ENCODE data around the gene ADRA1B.

ADRA1B gene

DNA sequence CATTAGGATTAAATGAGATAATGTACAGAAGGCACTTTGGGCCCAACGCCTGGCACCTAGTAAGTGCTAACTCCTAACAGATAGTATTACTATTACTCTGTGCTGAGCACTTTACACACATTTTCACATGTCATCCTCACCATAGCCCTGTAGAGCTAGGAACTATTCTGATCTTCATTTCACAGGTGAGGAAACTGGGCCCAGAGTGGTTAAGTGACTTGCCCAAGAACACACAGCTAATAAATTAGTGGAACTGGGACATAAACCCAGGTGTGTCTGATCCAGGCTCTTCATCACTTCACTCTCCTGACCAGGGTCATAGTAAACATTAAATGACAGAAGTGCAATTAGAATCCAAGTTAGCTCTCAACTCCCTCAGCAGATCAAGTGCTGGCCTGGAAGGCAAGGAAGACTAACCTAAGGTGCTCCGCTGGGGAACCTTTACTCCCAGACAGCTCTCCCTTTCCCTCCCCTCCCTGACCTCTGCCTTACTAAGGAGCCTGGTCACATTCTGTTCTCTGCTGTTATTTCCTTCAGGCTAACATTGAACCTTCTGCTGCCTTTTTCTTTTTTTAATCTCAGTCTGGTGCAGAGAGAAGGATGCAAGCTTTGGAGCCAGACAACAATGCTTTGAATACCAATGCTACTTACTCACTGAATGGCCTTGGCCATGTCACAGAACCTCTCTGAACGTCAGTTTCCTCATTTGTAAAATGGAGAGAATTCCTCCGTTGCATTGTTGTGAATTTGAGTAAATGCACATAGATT, 4.1 kb upstream of the ADRA1B start:
- H3K36me3 ChIP-seq (ENCODE audit: insufficient read depth, low read length), result no peaks in the 10 kb centered on the region
- H3K9ac ChIP-seq (ENCODE audit: low read length), result no peak overlapping the region
- no peak overlapping the region for H3K4me3 ChIP-seq (ENCODE audit: low read depth in 1 of 2, low read length in 2 of 2)
- H3K4me1 ChIP-seq (ENCODE audit: insufficient read depth, low read length), result peaks cover 18% of the 10 kb centered on the region
- H3K9me3 ChIP-seq (ENCODE audit: low read length), result no peaks in the 10 kb centered on the region
- H3K27ac ChIP-seq (ENCODE audit: low read depth, low read length), result no peak overlapping the region
- H3K27me3 ChIP-seq (ENCODE audit: control insufficient read depth in 1 of 2, insufficient read depth in 2 of 2, low read length in 2 of 2), result peaks cover 0 to 6% of the 10 kb centered on the region in 2 donors

DNA sequence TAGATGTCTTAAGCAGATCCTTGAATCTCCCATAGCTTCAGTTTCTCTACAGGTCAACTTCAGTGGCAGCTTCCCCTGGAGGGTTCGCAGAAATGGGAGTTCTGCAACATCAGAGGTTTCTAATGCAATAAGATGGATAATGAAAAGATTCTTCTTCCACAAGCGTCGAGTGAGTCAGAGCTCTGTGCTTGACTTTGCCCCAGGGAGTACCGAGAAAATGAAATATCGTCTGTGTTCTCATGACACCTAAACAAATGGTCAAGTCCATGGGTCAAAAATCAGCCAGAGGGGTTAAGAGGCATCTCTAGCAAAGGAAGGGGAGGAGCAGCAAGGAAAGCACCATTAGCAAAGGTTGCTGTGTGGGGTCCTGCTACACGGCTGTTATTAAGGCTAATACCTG, 3.2 kb upstream of the ADRA1B start:
- peaks cover 0 to 6% of the 10 kb centered on the region in 2 donors for H3K27me3 ChIP-seq (ENCODE audit: control insufficient read depth in 1 of 2, insufficient read depth in 2 of 2, low read length in 2 of 2)
- no peaks in the 10 kb centered on the region for H3K9me3 ChIP-seq (ENCODE audit: low read length)
- no peaks in the 10 kb centered on the region for H3K36me3 ChIP-seq (ENCODE audit: insufficient read depth, low read length)
- H3K4me1 ChIP-seq (ENCODE audit: insufficient read depth, low read length), result peaks cover 18% of the 10 kb centered on the region
- no peak overlapping the region for H3K27ac ChIP-seq (ENCODE audit: low read depth, low read length)
- no peak overlapping the region for H3K4me3 ChIP-seq (ENCODE audit: low read depth in 1 of 2, low read length in 2 of 2)
- no peak overlapping the region for H3K9ac ChIP-seq (ENCODE audit: low read length)

DNA sequence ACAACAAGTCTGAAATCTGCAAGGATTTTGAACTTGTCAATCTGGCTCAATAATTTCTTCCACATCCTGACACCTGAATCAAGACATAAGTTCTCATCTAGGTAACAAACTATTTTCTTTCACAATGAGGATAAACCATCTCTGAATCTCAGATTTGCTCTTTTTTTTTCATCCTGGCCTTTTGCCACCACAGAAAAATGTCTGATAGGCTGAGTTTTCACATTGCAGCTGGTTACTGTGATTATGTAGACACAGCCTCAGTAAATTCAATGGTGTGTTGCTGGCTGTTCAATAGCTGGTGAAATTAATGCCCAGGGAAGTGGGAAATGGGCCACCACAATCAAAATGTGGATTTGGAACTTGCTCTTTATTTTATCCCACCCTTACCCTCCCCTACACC, 2.8 kb upstream of the ADRA1B start:
- H3K27me3 ChIP-seq (ENCODE audit: control insufficient read depth in 1 of 2, insufficient read depth in 2 of 2, low read length in 2 of 2), result peaks cover 0 to 6% of the 10 kb centered on the region in 2 donors
- H3K27ac ChIP-seq (ENCODE audit: low read depth, low read length), result no peak overlapping the region
- H3K9ac ChIP-seq (ENCODE audit: low read length), result no peak overlapping the region
- H3K36me3 ChIP-seq (ENCODE audit: insufficient read depth, low read length), result no peaks in the 10 kb centered on the region
- no peaks in the 10 kb centered on the region for H3K9me3 ChIP-seq (ENCODE audit: low read length)
- peaks cover 18% of the 10 kb centered on the region for H3K4me1 ChIP-seq (ENCODE audit: insufficient read depth, low read length)
- no peak overlapping the region for H3K4me3 ChIP-seq (ENCODE audit: low read depth in 1 of 2, low read length in 2 of 2)

DNA sequence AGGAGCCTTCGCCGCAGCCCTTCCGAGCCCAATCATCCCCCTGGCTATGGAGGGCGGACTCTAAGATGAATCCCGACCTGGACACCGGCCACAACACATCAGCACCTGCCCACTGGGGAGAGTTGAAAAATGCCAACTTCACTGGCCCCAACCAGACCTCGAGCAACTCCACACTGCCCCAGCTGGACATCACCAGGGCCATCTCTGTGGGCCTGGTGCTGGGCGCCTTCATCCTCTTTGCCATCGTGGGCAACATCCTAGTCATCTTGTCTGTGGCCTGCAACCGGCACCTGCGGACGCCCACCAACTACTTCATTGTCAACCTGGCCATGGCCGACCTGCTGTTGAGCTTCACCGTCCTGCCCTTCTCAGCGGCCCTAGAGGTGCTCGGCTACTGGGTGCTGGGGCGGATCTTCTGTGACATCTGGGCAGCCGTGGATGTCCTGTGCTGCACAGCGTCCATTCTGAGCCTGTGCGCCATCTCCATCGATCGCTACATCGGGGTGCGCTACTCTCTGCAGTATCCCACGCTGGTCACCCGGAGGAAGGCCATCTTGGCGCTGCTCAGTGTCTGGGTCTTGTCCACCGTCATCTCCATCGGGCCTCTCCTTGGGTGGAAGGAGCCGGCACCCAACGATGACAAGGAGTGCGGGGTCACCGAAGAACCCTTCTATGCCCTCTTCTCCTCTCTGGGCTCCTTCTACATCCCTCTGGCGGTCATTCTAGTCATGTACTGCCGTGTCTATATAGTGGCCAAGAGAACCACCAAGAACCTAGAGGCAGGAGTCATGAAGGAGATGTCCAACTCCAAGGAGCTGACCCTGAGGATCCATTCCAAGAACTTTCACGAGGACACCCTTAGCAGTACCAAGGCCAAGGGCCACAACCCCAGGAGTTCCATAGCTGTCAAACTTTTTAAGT, 819 bp downstream of the ADRA1B start:
- peak overlapping the region in 1 of 2 donors; percentile 36 for H3K4me3 ChIP-seq (ENCODE audit: low read depth in 1 of 2, low read length in 2 of 2)
- H3K9ac ChIP-seq (ENCODE audit: low read length), result no peak overlapping the region
- no peaks in the 10 kb centered on the region for H3K9me3 ChIP-seq (ENCODE audit: low read length)
- H3K4me1 ChIP-seq (ENCODE audit: insufficient read depth, low read length), result peaks cover 16% of the 10 kb centered on the region
- H3K27ac ChIP-seq (ENCODE audit: low read depth, low read length), result no peak overlapping the region
- peaks cover 0 to 6% of the 10 kb centered on the region in 2 donors for H3K27me3 ChIP-seq (ENCODE audit: control insufficient read depth in 1 of 2, insufficient read depth in 2 of 2, low read length in 2 of 2)
- H3K36me3 ChIP-seq (ENCODE audit: insufficient read depth, low read length), result no peaks in the 10 kb centered on the region

DNA sequence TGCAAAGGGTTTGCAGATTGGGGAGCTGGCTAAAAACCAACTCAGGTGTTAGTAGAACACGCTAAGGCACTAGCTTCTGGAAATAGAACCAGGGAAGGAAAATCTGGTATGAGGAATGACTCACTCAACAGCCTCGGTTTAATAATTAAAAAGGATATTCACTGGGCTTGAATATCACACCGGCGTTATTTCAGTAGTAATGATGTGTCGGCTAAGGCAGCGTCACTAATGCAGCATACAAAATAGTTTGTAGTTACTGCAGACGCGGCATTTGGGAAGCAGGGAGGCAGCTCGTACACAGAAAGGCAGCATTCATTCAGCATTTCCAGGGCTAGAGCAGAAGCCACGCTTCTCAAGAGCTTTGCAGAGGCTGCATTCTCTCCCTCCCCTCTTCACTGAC, 1.7 kb downstream of the ADRA1B start:
- Histone ChIP-seq H3K9ac (ENCODE audit: low read length) (no peak overlapping the region), H3K9me3 (ENCODE audit: low read length) (no peaks in the 10 kb centered on the region), H3K27me3 (ENCODE audit: control insufficient read depth in 1 of 2, insufficient read depth in 2 of 2, low read length in 2 of 2) (peaks cover 0 to 6% of the 10 kb centered on the region in 2 donors), H3K4me1 (ENCODE audit: insufficient read depth, low read length) (peaks cover 7% of the 10 kb centered on the region), H3K4me3 (ENCODE audit: low read depth in 1 of 2, low read length in 2 of 2) (no peak overlapping the region), H3K36me3 (ENCODE audit: insufficient read depth, low read length) (no peaks in the 10 kb centered on the region), H3K27ac (ENCODE audit: low read depth, low read length) (no peak overlapping the region)

DNA sequence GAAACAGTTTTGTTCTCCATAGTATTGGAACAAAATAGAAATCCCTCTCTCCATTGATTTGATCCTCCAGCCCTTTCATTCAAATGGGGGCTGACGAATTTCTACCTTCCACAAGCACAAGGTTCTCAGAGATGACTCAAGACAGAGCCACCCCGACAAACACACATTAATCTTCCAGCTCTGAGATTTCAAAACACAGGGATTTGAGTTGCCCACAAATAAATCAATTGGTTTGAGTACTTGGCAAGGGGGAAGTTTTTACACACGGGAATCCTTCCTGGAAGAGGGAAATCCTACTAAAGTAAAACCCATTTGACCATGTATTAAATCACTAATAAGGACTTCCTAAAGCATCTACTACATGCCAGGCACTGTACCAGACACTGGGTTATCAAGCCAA, 5.4 kb downstream of the ADRA1B start:
- Histone ChIP-seq H3K4me1 (ENCODE audit: insufficient read depth, low read length) (no peaks in the 10 kb centered on the region), H3K4me3 (ENCODE audit: low read depth in 1 of 2, low read length in 2 of 2) (no peak overlapping the region), H3K27me3 (ENCODE audit: control insufficient read depth in 1 of 2, insufficient read depth in 2 of 2, low read length in 2 of 2) (no peaks in the 10 kb centered on the region), H3K9ac (ENCODE audit: low read length) (no peak overlapping the region), H3K36me3 (ENCODE audit: insufficient read depth, low read length) (no peaks in the 10 kb centered on the region), H3K9me3 (ENCODE audit: low read length) (no peaks in the 10 kb centered on the region), H3K27ac (ENCODE audit: low read depth, low read length) (no peak overlapping the region)

DNA sequence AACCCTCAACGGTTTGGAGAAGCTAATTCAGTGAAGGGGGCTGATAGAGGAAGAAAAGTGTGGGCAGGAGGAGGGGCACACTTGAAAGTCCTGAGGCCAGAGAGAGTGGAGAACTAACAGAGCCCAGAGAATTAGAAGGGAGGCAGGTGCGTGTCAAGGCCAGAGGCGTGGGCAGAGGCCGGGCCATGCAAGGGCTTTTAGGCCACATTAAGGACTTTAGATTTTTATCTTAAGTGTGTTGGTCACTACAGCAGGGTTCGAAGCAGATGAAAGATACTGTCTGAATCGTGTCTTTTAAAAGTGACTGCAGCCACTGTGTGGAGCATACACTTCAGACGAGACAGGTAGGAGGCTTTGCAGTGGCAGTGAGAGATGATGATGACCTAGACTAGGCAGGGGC, 6.7 kb downstream of the ADRA1B start:
- Histone ChIP-seq H3K4me3 (ENCODE audit: low read depth in 1 of 2, low read length in 2 of 2) (no peak overlapping the region), H3K9ac (ENCODE audit: low read length) (no peak overlapping the region), H3K36me3 (ENCODE audit: insufficient read depth, low read length) (no peaks in the 10 kb centered on the region), H3K27me3 (ENCODE audit: control insufficient read depth in 1 of 2, insufficient read depth in 2 of 2, low read length in 2 of 2) (no peaks in the 10 kb centered on the region), H3K4me1 (ENCODE audit: insufficient read depth, low read length) (no peaks in the 10 kb centered on the region), H3K9me3 (ENCODE audit: low read length) (no peaks in the 10 kb centered on the region), H3K27ac (ENCODE audit: low read depth, low read length) (no peak overlapping the region)

DNA sequence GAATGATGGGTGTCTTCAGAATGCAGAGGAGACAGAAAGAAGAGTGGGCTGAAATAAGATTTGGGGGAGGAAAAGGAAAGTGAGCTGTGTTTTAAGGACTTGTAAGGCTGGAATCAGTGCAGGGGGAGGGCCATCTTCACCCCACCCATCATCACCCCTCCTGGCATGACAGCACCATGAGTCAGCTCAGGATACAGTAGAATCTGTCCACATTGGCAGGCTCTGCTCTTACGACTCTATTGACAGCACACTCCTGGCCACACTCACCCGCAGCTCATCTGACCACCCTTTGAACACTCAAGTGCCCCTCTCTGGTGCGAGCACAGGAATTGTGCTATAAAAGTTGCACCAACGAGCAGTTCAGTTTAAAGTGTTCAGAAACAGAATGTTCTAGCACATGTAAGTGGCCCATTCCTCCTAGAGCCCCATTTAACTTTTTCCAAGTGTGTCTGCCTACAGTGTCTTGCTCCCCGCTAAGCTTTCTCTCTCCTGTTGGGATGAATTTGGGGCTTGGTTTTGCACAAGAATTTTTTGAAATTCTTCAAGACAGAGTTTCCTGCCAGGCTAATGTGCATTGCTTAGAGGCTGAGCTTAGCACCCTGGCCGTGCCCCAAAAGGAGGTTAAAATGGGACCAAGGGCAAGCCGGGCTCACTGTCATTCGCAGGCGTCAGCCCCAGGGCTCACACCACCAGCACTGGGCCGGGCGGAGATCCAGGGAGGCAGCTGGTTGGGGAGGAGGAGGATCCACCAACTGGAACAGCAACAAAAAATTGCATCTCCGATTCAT, 12.0 kb downstream of the ADRA1B start:
- Histone ChIP-seq H3K27ac (ENCODE audit: low read depth, low read length) (no peak overlapping the region), H3K4me1 (ENCODE audit: insufficient read depth, low read length) (no peaks in the 10 kb centered on the region), H3K27me3 (ENCODE audit: control insufficient read depth in 1 of 2, insufficient read depth in 2 of 2, low read length in 2 of 2) (no peaks in the 10 kb centered on the region), H3K9ac (ENCODE audit: low read length) (no peak overlapping the region), H3K36me3 (ENCODE audit: insufficient read depth, low read length) (no peaks in the 10 kb centered on the region), H3K4me3 (ENCODE audit: low read depth in 1 of 2, low read length in 2 of 2) (no peak overlapping the region), H3K9me3 (ENCODE audit: low read length) (no peaks in the 10 kb centered on the region)

DNA sequence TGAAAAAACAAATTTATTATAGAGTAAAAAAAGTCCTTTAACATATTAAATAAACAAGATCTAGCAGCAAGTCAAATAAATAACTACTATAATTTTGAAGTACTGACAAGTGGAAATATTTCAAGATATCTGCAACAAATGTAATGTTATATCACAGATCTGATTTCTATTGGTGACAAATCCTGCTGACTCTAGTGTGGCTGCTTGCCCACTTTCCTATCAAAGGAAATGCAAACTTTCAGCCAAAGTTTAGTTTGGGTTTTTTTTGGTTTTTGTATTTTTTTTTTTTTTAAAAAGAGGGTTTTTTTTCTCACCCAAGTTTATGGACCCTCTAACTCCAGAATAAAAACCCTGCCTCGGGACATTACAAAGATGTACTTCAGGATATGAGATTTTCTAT, 12.9 kb downstream of the ADRA1B start:
- Histone ChIP-seq H3K27me3 (ENCODE audit: control insufficient read depth in 1 of 2, insufficient read depth in 2 of 2, low read length in 2 of 2) (no peaks in the 10 kb centered on the region), H3K9ac (ENCODE audit: low read length) (no peak overlapping the region), H3K9me3 (ENCODE audit: low read length) (no peaks in the 10 kb centered on the region), H3K4me1 (ENCODE audit: insufficient read depth, low read length) (no peaks in the 10 kb centered on the region), H3K36me3 (ENCODE audit: insufficient read depth, low read length) (no peaks in the 10 kb centered on the region), H3K4me3 (ENCODE audit: low read depth in 1 of 2, low read length in 2 of 2) (no peak overlapping the region), H3K27ac (ENCODE audit: low read depth, low read length) (no peak overlapping the region)

DNA sequence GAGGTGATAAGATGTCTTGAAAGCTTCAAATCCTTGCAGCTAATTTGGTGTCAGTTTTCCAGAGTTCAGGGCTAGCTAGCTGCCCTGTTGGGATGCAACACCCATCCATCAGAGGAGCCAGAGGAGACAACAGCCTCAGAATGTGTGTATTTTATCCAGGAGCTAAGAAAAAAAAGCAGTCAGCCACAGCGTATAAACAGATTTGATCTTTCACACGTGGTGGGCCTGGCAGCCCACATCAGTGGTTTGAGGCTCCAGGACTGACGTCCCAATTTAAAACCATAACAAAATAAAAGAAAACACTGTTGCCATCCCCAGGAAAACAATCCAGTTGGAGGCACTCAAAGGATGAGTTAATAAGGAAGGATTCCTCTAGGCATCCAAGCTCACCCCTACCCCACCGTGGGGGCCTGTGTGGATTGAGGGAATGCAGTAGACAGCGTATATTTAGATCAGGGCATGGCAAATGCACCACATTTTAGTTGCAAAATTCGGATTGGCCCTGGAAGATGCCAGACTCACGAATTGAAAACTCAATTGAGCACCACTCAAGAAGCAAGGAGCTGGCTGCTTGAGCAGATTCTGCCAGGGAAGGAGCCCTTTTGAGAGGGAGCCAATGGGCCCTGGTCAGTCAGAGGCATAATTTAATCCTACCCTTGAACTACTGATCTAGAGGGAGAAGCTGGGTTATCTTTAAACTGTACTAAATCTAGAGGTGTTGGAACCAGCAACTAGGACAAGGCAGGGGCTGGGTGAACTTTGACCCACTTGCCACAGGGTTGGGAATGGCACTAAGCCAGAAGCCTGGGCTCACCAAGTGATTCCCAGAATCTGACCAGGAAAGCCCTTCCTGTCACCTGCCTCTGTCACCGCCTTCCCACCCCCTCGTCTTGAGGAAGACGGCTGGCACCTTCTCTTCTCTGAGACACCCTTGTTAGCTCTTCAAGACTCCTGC, 17.5 kb downstream of the ADRA1B start:
- no peak overlapping the region for H3K9ac ChIP-seq (ENCODE audit: low read length)
- no peaks in the 10 kb centered on the region for H3K4me1 ChIP-seq (ENCODE audit: insufficient read depth, low read length)
- no peaks in the 10 kb centered on the region for H3K36me3 ChIP-seq (ENCODE audit: insufficient read depth, low read length)
- no peak overlapping the region for H3K4me3 ChIP-seq (ENCODE audit: low read depth in 1 of 2, low read length in 2 of 2)
- no peak overlapping the region for H3K27ac ChIP-seq (ENCODE audit: low read depth, low read length)
- no peaks in the 10 kb centered on the region for H3K27me3 ChIP-seq (ENCODE audit: control insufficient read depth in 1 of 2, insufficient read depth in 2 of 2, low read length in 2 of 2)
- H3K9me3 ChIP-seq (ENCODE audit: low read length), result no peaks in the 10 kb centered on the region
